ENCODE data around the gene MB21D2. TPM values are rescaled to one million over a fixed set of nuclear protein-coding genes. Genes with fewer than 3 reads are reported as not detected.

The MB21D2 gene
- polyA plus RNA-seq, 1 donor = 20.1 TPM

GRCh38 chr3:192890347-192891335 is 27.0 kb downstream of the MB21D2 start:
- no peak for DNase-seq

GRCh38 chr3:192889679-192890078 is 28.0 kb downstream of the MB21D2 start:
- DNase-seq = no peak

- no peak for DNase-seq
These were observed 29.5 kb downstream of the MB21D2 start for GRCh38 chr3:192888190-192888589.

- DNase-seq = no peak
These were observed 30.0 kb downstream of the MB21D2 start for GRCh38 chr3:192887701-192888100.

- DNase-seq = no peak
These were observed 30.6 kb downstream of the MB21D2 start for GRCh38 chr3:192887047-192887446.

- no peak for DNase-seq
These were observed 32.6 kb downstream of the MB21D2 start for GRCh38 chr3:192884777-192885773.

- DNase-seq = no peak
These were observed 34.1 kb downstream of the MB21D2 start for GRCh38 chr3:192883512-192883911.

GRCh38 chr3:192881159-192881786 is 36.4 kb downstream of the MB21D2 start:
- DNase-seq = no peak

- DNase-seq = no peak
These were observed 37.3 kb downstream of the MB21D2 start for GRCh38 chr3:192880313-192880712.

GRCh38 chr3:192879346-192880031 is 38.2 kb downstream of the MB21D2 start:
- no peak for DNase-seq

GRCh38 chr3:192875971-192876565 is 41.6 kb downstream of the MB21D2 start:
- DNase-seq = no peak

- no peak for DNase-seq
These were observed 46.8 kb downstream of the MB21D2 start for GRCh38 chr3:192870822-192871221.

GRCh38 chr3:192869131-192870031 is 48.3 kb downstream of the MB21D2 start:
- no peak for DNase-seq

- DNase-seq = no peak
These were observed 50.0 kb downstream of the MB21D2 start for GRCh38 chr3:192867645-192868044.

GRCh38 chr3:192866804-192867203 is 50.9 kb downstream of the MB21D2 start:
- DNase-seq = no peak

GRCh38 chr3:192864941-192865340 is 52.7 kb downstream of the MB21D2 start:
- peak; percentile 26 for DNase-seq

- DNase-seq = no peak
These were observed 54.6 kb downstream of the MB21D2 start for GRCh38 chr3:192863091-192863420.

- DNase-seq = no peak
These were observed 55.1 kb downstream of the MB21D2 start for GRCh38 chr3:192862408-192863090.

GRCh38 chr3:192861972-192862371 is 55.7 kb downstream of the MB21D2 start:
- no peak for DNase-seq

- no peak for DNase-seq
These were observed 57.2 kb downstream of the MB21D2 start for GRCh38 chr3:192860454-192860853.
